HAP-1 (cell line): ENCODE measurements around the gene CHN1.
A peak's percentile ranks its signal among the peaks of the same experiment; 100 is the strongest.

ENCODE experiments used
- DNase-seq, 2 experiments: peaks; one replicate each; pipeline ENCODE4 v3.0.0-alpha.2; 2016 to 2020; ENCODE audit warnings: low spot score in 2 of 2
- H3K27me3 ChIP-seq: fragments of 250-450 bp; sonication (Bioruptor Pico); 2 replicates; pipeline ENCODE4 v1.5.1; 2020; ENCODE audit warnings: low read depth, mild to moderate bottlenecking, moderate library complexity
- H3K36me3 ChIP-seq: fragments of 250-450 bp; sonication (Bioruptor Pico); replicated peaks from 2 replicates; pipeline ENCODE4 v1.5.1; 2020; ENCODE audit warnings: mild to moderate bottlenecking
- H3K4me1 ChIP-seq: fragments of 250-450 bp; sonication (Bioruptor Pico); 2 replicates; pipeline ENCODE4 v1.5.1; 2020; ENCODE audit warnings: mild to moderate bottlenecking
- H3K4me3 ChIP-seq: fragments of 250-450 bp; sonication (Bioruptor Pico); 2 replicates; pipeline ENCODE4 v1.5.1; 2020; ENCODE audit warnings: mild to moderate bottlenecking, moderate library complexity
- H3K9me3 ChIP-seq: fragments of 250-450 bp; sonication (Bioruptor Pico); 2 replicates; pipeline ENCODE4 v1.5.1; 2020; ENCODE audit warnings: mild to moderate bottlenecking, moderate library complexity
- in situ Hi-C: fragments of 300-500 bp; cut with MboI; formaldehyde crosslinking; loops from 3 replicates; pipeline ENCODE4 v1.14.3; 2020; ENCODE audit warnings: low sequenced_read_pairs, inconsistent platforms, mixed read lengths

CHN1 gene

DNA sequence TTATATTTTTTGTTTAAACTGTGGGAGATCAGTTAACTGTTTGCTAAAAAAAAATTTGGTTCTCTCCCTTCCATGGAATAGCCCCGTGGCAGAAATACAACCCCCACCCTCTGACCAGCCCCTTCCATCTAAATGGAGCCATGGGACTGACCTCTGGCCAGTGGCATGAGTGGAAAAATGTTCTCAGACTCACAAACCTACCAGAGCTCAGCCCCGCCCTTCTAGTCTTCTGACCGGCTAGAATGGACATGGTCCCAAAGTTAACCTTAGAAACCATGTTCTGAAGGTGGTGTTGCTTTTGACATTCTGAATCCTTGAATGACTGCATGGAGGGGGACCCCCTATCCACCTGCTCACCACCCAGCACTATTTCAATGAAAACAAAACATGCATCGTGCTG lies 239.6 kb downstream of the CHN1 start:
- no peaks in the 10 kb centered on the region for H3K9me3 ChIP-seq
- H3K27me3 ChIP-seq, result no peaks in the 10 kb centered on the region
- in situ Hi-C loops, result no loop called here
- no peak for DNase-seq
- H3K4me3 ChIP-seq, result no peak overlapping the region
- no peaks in the 10 kb centered on the region for H3K36me3 ChIP-seq
- no peaks in the 10 kb centered on the region for H3K4me1 ChIP-seq

DNA sequence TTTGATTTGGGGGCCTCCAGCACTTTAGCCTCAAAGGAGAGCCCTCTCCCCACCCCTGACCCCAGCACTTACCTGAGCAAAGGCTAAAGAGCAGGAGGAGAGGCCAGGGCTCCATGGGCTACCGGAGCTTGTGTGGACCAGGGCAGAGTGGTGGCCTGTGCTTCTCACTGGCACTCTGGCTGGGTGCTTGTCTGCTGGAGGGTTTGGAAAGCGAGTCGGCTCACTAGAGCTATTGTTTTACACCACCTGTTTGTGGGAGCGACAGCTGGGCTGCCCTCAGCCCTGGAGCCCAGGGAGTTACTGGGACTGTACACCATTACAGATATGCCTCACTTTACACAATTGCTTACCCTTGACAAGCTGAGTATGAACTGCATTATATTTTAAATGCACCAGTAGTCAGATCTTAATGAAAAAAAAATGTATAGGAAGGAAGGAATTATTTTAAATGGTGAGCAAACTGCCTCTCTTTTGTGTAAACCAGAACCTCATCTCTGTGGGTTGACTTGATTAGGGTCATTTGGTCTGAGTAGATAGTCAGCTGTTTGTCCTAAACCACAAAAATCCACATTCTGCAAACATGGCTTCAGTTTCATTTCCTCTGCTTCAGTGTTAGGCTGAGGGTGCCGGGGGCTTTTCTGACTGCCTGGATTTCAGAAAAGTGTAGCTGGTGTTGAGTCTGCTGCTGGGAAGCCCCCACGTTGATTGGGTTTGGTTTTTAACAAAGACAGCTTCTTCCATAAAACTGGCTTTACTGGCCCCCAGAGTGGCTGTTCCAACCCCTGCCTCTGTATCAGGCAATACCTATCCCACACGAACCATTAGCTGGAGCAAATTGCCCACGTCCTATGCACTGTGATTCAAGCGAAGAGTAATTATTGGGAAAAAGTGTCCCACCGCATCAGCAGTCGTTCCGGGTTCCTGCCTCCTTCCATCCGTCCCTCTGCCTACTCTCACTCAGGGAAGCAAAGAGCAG lies 240.6 kb downstream of the CHN1 start, which contains the start of gene CHRNA1:
CHRNA1 (minus strand) TSS at position 193 of the 976 bp plus-strand sequence; CDS start at position 115, 78 bp downstream.
- Histone ChIP-seq H3K9me3 (no peaks in the 10 kb centered on the region), H3K27me3 (no peaks in the 10 kb centered on the region), H3K36me3 (no peaks in the 10 kb centered on the region), H3K4me1 (no peaks in the 10 kb centered on the region), H3K4me3 (no peak within 1 kb of the TSS)
- in situ Hi-C loops, result no loop called here
- no peak for DNase-seq

DNA sequence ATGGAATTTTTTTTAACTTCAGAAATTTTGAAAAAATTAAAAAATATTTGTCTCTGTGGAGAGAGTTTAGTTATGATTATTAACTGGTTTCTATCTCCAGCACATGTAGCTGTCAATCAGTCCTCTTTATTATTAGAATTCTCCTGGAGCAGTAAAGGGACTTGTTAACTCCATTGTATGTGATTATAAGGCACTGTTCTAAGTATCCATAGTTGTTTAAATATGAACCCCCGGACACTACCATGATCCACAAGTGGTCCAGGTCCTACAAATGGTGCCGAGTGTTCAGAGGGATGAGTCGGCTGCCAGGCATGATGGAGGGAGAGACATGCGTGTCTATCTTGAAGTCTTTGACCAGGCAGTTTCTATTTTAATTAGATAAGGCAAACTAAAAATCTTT lies 241.4 kb downstream of the CHN1 start:
- no peak for DNase-seq
- Histone ChIP-seq H3K36me3 (no peaks in the 10 kb centered on the region), H3K4me3 (no peak overlapping the region), H3K9me3 (no peaks in the 10 kb centered on the region), H3K27me3 (no peaks in the 10 kb centered on the region), H3K4me1 (no peaks in the 10 kb centered on the region)
- in situ Hi-C loops, result no loop called here

DNA sequence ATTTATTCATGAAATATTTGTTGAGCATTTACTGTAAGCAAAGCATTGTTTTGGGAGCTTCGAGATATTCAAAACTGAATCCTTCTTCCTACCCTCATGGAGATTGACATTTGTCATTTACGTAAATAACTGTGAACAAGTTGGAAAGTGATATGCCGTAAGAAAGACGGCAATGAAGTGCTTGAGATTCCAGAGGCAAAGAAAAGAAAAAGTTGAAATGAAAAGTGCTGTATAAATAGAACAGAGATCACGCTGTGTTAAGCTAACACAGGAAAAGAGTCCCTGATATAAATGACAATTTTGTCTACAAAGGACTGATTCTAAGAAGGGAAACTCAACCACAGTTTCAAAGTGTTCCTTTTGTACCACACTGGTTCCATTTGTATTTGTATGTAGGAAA lies 242.7 kb downstream of the CHN1 start:
- H3K4me1 ChIP-seq, result no peaks in the 10 kb centered on the region
- in situ Hi-C loops, result no loop called here

DNA sequence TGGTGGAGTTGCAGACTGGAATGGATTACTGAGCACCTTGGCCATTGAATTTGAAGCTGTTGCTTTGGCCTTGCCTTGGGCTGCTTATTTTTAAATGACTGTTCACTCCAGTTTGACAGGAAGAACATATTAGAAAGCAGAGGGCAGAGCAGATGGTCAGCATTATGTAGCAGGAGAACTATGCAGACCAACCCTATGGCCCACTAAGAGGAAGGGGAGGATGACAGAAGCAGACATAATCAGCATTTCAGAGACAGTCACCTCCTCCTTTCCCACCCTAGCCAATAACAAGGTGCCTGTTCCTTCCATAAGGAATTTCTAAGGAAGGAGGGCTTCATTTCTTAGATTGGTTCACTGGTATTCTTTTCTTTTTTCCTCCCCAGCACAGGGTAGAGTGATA lies 243.3 kb downstream of the CHN1 start:
- no peaks in the 10 kb centered on the region for H3K27me3 ChIP-seq
- H3K36me3 ChIP-seq, result no peaks in the 10 kb centered on the region
- no peaks in the 10 kb centered on the region for H3K9me3 ChIP-seq
- H3K4me1 ChIP-seq, result no peaks in the 10 kb centered on the region
- no peak for DNase-seq
- no peak overlapping the region for H3K4me3 ChIP-seq
- in situ Hi-C loops, result no loop called here

More for the DNA sequence above, 242.7 kb downstream of the CHN1 start:
- H3K27me3 ChIP-seq, result no peaks in the 10 kb centered on the region
- H3K4me3 ChIP-seq, result no peak overlapping the region
- H3K36me3 ChIP-seq, result no peaks in the 10 kb centered on the region
- H3K9me3 ChIP-seq, result no peaks in the 10 kb centered on the region
- DNase-seq, result no peak

DNA sequence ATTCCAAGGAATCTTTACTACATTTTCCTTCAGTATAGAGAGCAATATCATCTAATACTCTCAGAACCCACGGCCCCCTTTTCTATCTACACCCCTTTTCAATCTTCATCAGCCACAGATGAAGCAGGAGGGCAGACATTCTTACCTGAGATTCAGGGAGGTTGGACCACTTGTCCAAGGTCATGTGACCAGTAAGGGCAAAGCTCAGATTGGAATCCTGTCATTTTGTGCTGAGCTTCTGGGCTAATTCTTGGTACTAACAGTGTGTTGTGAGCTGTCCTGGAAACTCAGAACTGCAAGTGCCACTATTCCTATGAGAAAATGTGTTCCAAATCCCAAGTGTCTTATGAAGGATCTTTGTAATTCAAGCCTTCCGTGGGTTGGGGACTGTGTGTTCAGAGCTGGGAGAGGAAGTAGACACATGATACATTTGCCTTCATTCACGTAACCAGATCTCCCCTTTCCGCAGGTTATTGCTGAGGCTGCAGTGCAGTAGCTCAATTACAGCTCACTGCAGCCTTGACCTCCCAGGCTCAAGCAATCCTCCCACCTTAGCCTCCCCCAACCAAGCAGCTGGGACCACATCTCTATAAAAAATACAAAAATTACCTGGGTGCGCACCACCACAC lies 244.2 kb downstream of the CHN1 start:
- Histone ChIP-seq H3K4me1 (no peaks in the 10 kb centered on the region), H3K9me3 (no peaks in the 10 kb centered on the region), H3K27me3 (no peaks in the 10 kb centered on the region), H3K36me3 (no peaks in the 10 kb centered on the region), H3K4me3 (no peak overlapping the region)
- DNase-seq, result no peak
- in situ Hi-C loops, result no loop called here

DNA sequence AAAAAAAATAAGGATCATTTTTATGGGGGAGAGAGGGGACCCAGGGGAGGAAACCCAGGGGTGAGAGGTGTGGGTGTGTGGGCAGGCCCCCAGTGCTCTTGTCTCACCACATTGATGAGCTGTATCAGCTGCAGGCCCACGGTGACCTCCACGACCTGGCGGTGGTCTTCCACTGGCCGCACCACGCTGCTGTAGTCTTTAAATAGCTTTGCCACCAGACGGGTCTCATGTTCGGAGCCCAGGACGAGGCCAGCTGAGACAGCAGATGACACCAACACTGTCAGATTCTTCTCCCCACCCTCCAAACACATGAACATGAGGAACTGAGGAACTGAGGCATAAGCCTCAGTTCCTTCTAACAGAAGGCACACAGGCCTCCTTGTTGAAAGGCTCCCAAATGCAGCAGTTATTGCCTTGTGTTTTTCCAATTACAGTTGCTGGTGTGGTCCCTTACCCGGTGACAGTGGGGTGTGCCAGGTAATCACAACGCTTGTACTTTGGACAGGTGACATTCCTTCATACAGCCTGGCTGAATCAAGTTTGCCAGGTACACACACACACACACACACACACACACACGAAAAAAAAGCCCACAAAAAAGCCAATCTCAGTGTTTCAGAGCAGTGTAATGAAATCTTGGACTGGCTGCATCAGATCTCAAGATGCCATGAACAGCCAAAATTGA lies 245.7 kb downstream of the CHN1 start:
- H3K9me3 ChIP-seq, result no peaks in the 10 kb centered on the region
- in situ Hi-C loops, result no loop called here
- no peaks in the 10 kb centered on the region for H3K27me3 ChIP-seq
- no peak overlapping the region for H3K4me3 ChIP-seq
- DNase-seq, result no peak
- no peaks in the 10 kb centered on the region for H3K4me1 ChIP-seq
- no peaks in the 10 kb centered on the region for H3K36me3 ChIP-seq

DNA sequence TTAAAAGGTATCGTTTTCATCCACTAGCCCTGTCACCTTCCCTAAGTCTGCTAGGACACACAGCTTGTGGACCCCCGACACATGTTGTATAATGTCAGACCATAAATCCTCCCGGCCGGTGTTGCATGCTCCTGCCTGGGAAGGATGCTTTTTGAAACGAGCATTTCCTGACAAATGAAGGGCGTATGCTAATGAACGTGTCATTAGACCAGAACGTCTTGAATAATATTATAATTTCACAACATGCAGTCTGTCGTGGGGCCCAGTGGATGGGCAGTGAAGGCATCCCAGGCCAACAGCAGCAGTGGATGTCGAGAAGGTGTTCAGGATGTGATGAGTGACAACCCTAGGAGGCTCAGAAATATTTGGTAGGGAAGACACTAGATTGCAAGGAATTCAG lies 248.4 kb downstream of the CHN1 start:
- Histone ChIP-seq H3K36me3 (no peaks in the 10 kb centered on the region), H3K9me3 (no peaks in the 10 kb centered on the region), H3K27me3 (no peaks in the 10 kb centered on the region), H3K4me1 (no peaks in the 10 kb centered on the region), H3K4me3 (no peak overlapping the region)
- in situ Hi-C loops, result no loop called here
- no peak for DNase-seq

DNA sequence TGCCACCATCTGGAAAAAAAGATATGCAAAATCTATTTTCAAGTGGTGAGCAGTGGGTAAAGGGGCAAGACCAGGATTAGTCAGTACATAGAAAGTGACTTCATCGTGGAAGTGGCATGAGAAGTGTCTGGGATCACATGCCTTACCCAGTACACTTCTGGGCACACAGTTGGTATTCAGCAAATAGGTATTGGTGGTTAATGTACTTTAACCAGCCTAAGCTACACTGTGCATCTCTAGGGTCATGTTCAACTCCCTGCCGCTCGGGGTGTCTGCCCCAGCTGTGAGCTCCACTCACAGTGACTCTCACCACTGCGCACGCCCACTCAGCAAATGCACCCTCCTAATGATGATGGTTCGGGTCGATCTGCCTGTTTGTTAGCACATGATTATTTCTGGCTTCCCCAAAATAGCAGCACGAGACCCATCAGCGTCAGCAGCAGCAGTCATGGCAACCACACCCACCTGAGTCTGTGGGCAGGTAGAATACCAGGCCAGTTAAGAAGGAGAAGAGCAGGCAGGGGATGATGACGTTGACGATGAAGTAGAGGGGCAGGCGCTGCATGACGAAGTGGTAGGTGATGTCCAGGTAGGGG lies 252.0 kb downstream of the CHN1 start:
- no peak overlapping the region for H3K4me3 ChIP-seq
- peaks cover 4% of the 10 kb centered on the region for H3K4me1 ChIP-seq
- H3K27me3 ChIP-seq, result no peaks in the 10 kb centered on the region
- H3K36me3 ChIP-seq, result no peaks in the 10 kb centered on the region
- H3K9me3 ChIP-seq, result no peaks in the 10 kb centered on the region
- no peak for DNase-seq
- in situ Hi-C loops, result no loop called here

DNA sequence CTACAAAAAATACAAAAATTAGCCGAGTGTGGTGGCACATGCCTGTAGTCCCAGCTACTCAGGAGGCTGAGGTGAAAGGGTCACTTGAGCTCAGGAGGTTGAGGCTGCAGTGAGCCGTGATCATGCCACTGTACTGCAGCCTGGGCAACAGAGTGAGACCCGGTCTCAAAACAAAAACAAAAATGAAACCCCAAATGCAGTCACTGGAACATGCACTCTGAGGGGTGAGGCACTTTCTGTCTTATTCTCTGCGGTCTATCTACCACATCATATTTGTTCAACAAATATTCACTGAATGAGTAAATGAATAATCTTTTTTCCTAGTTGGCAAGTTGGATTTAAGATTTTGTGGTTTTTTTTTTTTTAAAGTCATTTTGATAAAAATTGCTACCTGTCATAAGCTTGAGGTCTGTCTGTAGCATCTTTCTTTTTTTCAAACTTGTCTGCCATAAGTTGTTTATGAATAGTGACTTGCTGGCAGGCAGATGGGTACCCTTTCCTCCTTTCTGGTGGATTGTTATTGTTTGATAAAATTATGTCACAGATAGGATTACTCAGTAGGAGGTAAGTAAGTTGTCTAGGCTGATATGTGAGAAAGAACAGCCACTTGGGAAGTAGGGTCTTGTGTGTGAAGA lies 252.7 kb downstream of the CHN1 start:
- H3K9me3 ChIP-seq, result no peaks in the 10 kb centered on the region
- H3K4me3 ChIP-seq, result no peak overlapping the region
- in situ Hi-C loops, result no loop called here
- no peaks in the 10 kb centered on the region for H3K27me3 ChIP-seq
- DNase-seq, result no peak
- peaks cover 4% of the 10 kb centered on the region for H3K4me1 ChIP-seq
- H3K36me3 ChIP-seq, result no peaks in the 10 kb centered on the region

DNA sequence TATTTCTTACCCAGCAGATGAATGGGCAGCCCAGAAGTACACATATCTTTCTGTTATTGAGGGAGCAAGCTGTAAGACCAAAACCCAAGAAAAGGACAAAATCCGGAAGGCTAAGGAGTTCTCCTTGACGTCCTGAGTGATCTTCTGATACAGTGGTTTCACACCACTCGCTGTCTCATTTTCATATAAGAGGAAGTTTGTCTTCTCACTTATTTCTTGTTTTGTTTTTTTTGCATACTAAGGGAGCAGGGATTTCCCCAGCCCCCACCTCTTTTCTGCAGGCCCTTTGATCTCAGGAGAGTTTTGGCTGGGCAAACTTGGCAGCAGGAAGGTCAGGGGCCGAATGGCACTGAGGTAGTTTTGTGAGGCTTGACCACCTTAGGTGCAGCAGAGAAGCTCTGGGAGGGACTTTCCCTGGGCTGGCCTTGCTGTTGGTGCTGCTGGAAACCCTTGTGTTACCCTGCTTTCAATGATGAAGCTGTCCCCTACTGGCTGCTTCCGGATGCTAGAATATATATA lies 254.2 kb downstream of the CHN1 start:
- in situ Hi-C loops, result no loop called here
- DNase-seq, result no peak
- H3K4me3 ChIP-seq, result no peak overlapping the region
- peaks cover 4% of the 10 kb centered on the region for H3K4me1 ChIP-seq
- no peaks in the 10 kb centered on the region for H3K9me3 ChIP-seq
- H3K27me3 ChIP-seq, result no peaks in the 10 kb centered on the region
- no peaks in the 10 kb centered on the region for H3K36me3 ChIP-seq

DNA sequence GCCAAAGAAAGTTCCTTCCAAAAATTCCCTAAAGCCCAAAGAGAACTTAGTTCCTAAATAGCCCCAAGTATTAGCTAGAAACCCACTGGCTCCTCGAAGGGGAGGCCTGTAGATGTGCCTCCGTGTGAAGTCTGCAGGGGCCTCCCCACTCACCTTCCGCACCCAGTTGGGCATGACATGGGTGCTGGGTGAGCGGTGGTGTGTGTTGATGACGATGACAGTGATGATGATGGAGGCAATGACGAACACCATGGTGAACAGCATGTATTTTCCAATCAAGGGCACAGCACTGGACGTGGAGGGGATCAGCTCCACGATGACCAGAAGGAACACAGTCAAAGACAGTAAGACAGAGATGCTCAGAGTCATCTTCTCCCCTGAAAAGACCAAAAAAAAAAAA lies 255.4 kb downstream of the CHN1 start:
- H3K36me3 ChIP-seq, result no peaks in the 10 kb centered on the region
- DNase-seq, result no peak
- H3K4me3 ChIP-seq, result no peak overlapping the region
- in situ Hi-C loops, result no loop called here
- H3K9me3 ChIP-seq, result no peaks in the 10 kb centered on the region
- H3K27me3 ChIP-seq, result no peaks in the 10 kb centered on the region
- peaks cover 4% of the 10 kb centered on the region for H3K4me1 ChIP-seq

DNA sequence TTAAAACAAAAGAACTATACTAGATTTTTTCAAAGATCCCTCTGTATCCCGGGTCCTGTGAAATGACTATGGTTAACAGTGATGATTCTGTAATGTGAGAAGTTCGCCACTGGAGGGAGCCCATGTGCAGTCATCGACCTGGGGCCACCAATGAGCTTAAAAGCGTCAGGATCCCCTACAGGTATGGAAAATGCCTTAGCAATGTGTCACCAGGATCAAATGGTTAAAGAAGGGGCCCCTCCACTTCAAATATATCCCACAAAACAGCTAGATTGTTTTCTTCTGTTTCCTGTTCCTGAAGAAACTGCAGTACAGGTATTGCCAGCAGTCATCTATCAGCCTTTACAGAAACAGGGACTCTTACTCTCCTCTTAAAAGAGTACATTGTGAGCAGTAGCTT lies 256.2 kb downstream of the CHN1 start:
- no peaks in the 10 kb centered on the region for H3K9me3 ChIP-seq
- H3K4me3 ChIP-seq, result no peak overlapping the region
- H3K27me3 ChIP-seq, result no peaks in the 10 kb centered on the region
- peak; percentile 57 to 85 for DNase-seq
- in situ Hi-C loops, result no loop called here
- H3K36me3 ChIP-seq, result no peaks in the 10 kb centered on the region
- peaks cover 4% of the 10 kb centered on the region for H3K4me1 ChIP-seq
